T-helper 2 cell treated with Interferon-gamma antibody and Interleukin-4, amounts not matched to agents 5 μg/mL and 100 μg/mL, for 36 hours (primary cell): ENCODE measurements around the gene MTX1.

Experiments
- DNase-seq: peaks from one replicate; pipeline ENCODE4 v3.0.0; 2021; ENCODE audit warnings: low spot score
- H3K27ac Mint-ChIP-seq: one replicate; pipeline ENCODE4 v1.8.0; 2021; ENCODE audit warnings: mild to moderate bottlenecking, mixed read lengths
- H3K27me3 Mint-ChIP-seq: one replicate; pipeline ENCODE4 v1.8.0; 2021; ENCODE audit warnings: low read depth, mixed read lengths
- H3K36me3 Mint-ChIP-seq: one replicate; pipeline ENCODE4 v1.8.0; 2021; ENCODE audit warnings: low read depth, mixed read lengths
- H3K4me1 Mint-ChIP-seq: one replicate; pipeline ENCODE4 v1.8.0; 2021; ENCODE audit warnings: low read depth, mixed read lengths
- H3K4me3 Mint-ChIP-seq: one replicate; pipeline ENCODE4 v1.8.0; 2022; ENCODE audit warnings: mild to moderate bottlenecking, moderate library complexity, mixed read lengths
- H3K9me3 Mint-ChIP-seq: one replicate; pipeline ENCODE4 v1.8.0; 2021; ENCODE audit warnings: mixed read lengths

The MTX1 gene

GRCh38 chr1:155178441-155179111 is 29.9 kb upstream of the MTX1 start:
- DNase-seq: no peak

GRCh38 chr1:155179112-155180031 is 29.1 kb upstream of the MTX1 start:
- Mint-ChIP-seq H3K4me1 (peaks cover 26% of the 10 kb centered on the region), H3K36me3 (peaks cover 37% of the 10 kb centered on the region), H3K4me3 (no peak overlapping the region), H3K27ac (peak overlapping the region; percentile 3), H3K27me3 (no peaks in the 10 kb centered on the region), H3K9me3 (no peaks in the 10 kb centered on the region)
- DNase-seq: no peak

More at GRCh38 chr1:155178441-155179111, 29.9 kb upstream of the MTX1 start:
- H3K4me3 Mint-ChIP-seq: no peak overlapping the region
- no peaks in the 10 kb centered on the region for H3K9me3 Mint-ChIP-seq
- peaks cover 37% of the 10 kb centered on the region for H3K36me3 Mint-ChIP-seq
- H3K4me1 Mint-ChIP-seq: peaks cover 31% of the 10 kb centered on the region
- H3K27ac Mint-ChIP-seq: peak overlapping the region; percentile 3
- no peaks in the 10 kb centered on the region for H3K27me3 Mint-ChIP-seq

- no peak for DNase-seq
- Mint-ChIP-seq H3K36me3 (peaks cover 36% of the 10 kb centered on the region), H3K27ac (no peak overlapping the region), H3K4me3 (no peak overlapping the region), H3K9me3 (no peaks in the 10 kb centered on the region), H3K4me1 (peaks cover 12% of the 10 kb centered on the region), H3K27me3 (no peaks in the 10 kb centered on the region)
Observed at GRCh38 chr1:155181371-155182051, 27.0 kb upstream of the MTX1 start.

- Mint-ChIP-seq H3K27ac (no peak overlapping the region), H3K4me1 (peaks cover 7% of the 10 kb centered on the region), H3K4me3 (no peak overlapping the region), H3K9me3 (no peaks in the 10 kb centered on the region), H3K27me3 (no peaks in the 10 kb centered on the region), H3K36me3 (peaks cover 31% of the 10 kb centered on the region)
- no peak for DNase-seq
Observed at GRCh38 chr1:155182052-155182550, 26.4 kb upstream of the MTX1 start.

- Mint-ChIP-seq H3K27ac (no peak overlapping the region), H3K36me3 (peaks cover 25% of the 10 kb centered on the region), H3K9me3 (no peaks in the 10 kb centered on the region)
Observed at GRCh38 chr1:155183775-155184221, 24.7 kb upstream of the MTX1 start.

GRCh38 chr1:155184351-155184811 is 24.1 kb upstream of the MTX1 start:
- H3K27ac Mint-ChIP-seq: no peak overlapping the region
- DNase-seq: no peak
- H3K27me3 Mint-ChIP-seq: no peaks in the 10 kb centered on the region
- H3K4me1 Mint-ChIP-seq: peaks cover 10% of the 10 kb centered on the region
- H3K4me3 Mint-ChIP-seq: no peak overlapping the region
- peaks cover 21% of the 10 kb centered on the region for H3K36me3 Mint-ChIP-seq
- H3K9me3 Mint-ChIP-seq: no peaks in the 10 kb centered on the region

More at GRCh38 chr1:155183775-155184221, 24.7 kb upstream of the MTX1 start:
- no peak for DNase-seq
- Mint-ChIP-seq H3K4me1 (peaks cover 10% of the 10 kb centered on the region), H3K4me3 (no peak overlapping the region), H3K27me3 (no peaks in the 10 kb centered on the region)

- Mint-ChIP-seq H3K27ac (peak overlapping the region; percentile 20), H3K36me3 (peaks cover 14% of the 10 kb centered on the region), H3K9me3 (no peaks in the 10 kb centered on the region), H3K4me1 (peaks cover 10% of the 10 kb centered on the region), H3K4me3 (no peak overlapping the region), H3K27me3 (no peaks in the 10 kb centered on the region)
- no peak for DNase-seq
Observed at GRCh38 chr1:155184835-155185782, 23.4 kb upstream of the MTX1 start.

- Mint-ChIP-seq H3K27me3 (no peaks in the 10 kb centered on the region), H3K4me1 (peaks cover 10% of the 10 kb centered on the region), H3K4me3 (no peak overlapping the region), H3K36me3 (peaks cover 14% of the 10 kb centered on the region), H3K27ac (peak overlapping the region; percentile 20), H3K9me3 (no peaks in the 10 kb centered on the region)
- DNase-seq: no peak
Observed at GRCh38 chr1:155185783-155186066, 22.8 kb upstream of the MTX1 start.

- no peak overlapping the region for H3K4me3 Mint-ChIP-seq
- H3K27ac Mint-ChIP-seq: peak overlapping the region; percentile 45
- H3K27me3 Mint-ChIP-seq: no peaks in the 10 kb centered on the region
- peaks cover 9% of the 10 kb centered on the region for H3K4me1 Mint-ChIP-seq
- DNase-seq: no peak
- H3K9me3 Mint-ChIP-seq: no peaks in the 10 kb centered on the region
- peaks cover 13% of the 10 kb centered on the region for H3K36me3 Mint-ChIP-seq
Observed at GRCh38 chr1:155186067-155186793, 22.3 kb upstream of the MTX1 start.

- H3K27ac Mint-ChIP-seq: peak overlapping the region; percentile 68
- H3K9me3 Mint-ChIP-seq: no peaks in the 10 kb centered on the region
- H3K4me3 Mint-ChIP-seq: no peak overlapping the region
- H3K27me3 Mint-ChIP-seq: no peaks in the 10 kb centered on the region
- no peak for DNase-seq
- H3K4me1 Mint-ChIP-seq: peaks cover 9% of the 10 kb centered on the region
- peaks cover 7% of the 10 kb centered on the region for H3K36me3 Mint-ChIP-seq
Observed at GRCh38 chr1:155186794-155187455, 21.6 kb upstream of the MTX1 start.

- H3K27ac Mint-ChIP-seq: peak overlapping the region; percentile 68
- H3K9me3 Mint-ChIP-seq: no peaks in the 10 kb centered on the region
- no peaks in the 10 kb centered on the region for H3K27me3 Mint-ChIP-seq
- DNase-seq: no peak
- peaks cover 4% of the 10 kb centered on the region for H3K36me3 Mint-ChIP-seq
- H3K4me3 Mint-ChIP-seq: no peak overlapping the region
- peaks cover 15% of the 10 kb centered on the region for H3K4me1 Mint-ChIP-seq
Observed at GRCh38 chr1:155187456-155187891, 21.0 kb upstream of the MTX1 start.

GRCh38 chr1:155188268-155188667 is 20.2 kb upstream of the MTX1 start:
- H3K4me1 Mint-ChIP-seq: peaks cover 21% of the 10 kb centered on the region
- H3K27ac Mint-ChIP-seq: peak overlapping the region; percentile 90
- H3K9me3 Mint-ChIP-seq: no peaks in the 10 kb centered on the region
- DNase-seq: no peak
- no peaks in the 10 kb centered on the region for H3K27me3 Mint-ChIP-seq
- peaks cover 3% of the 10 kb centered on the region for H3K36me3 Mint-ChIP-seq
- peak overlapping the region; percentile 37 for H3K4me3 Mint-ChIP-seq
